ENCODE measurements around the gene NUSAP1. TPM values are rescaled to one million over a fixed set of nuclear protein-coding genes. Genes with fewer than 3 reads are reported as not detected.
"Not testable (repeated sequence)": the region's sequence is repeated elsewhere in the genome, so short reads cannot be mapped to it uniquely, and the experiment has no call there.

NUSAP1 gene
- total RNA-seq, 1 donor from 2014 or later = 15.7 TPM

DNA sequence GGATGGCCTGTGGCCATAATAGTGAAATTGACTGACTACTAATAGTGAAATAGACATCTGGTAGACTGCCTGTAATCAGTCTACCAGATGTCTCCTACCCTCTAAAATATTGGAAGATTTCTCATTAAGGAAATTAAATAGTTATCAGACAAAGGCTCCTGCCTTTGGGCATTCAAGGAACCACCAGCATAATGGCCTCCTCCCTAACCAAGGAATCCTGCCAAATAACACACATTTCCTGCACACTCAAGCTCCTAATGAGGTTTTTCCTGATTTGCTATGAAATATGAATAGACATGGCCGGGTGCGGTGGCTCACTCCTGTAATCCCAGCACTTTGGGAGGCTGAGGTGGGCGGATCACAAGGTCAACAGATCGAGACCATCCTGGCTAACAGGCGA, 14.6 kb downstream of the NUSAP1 start:
- H3K36me3 Mint-ChIP-seq (ENCODE audit: low read depth) = peaks cover 2% of the 10 kb centered on the region
- no peaks in the 10 kb centered on the region for H3K9me3 Mint-ChIP-seq (ENCODE audit: low read depth)
- no peak overlapping the region for H3K4me3 Mint-ChIP-seq (ENCODE audit: unreplicated experiment)

DNA sequence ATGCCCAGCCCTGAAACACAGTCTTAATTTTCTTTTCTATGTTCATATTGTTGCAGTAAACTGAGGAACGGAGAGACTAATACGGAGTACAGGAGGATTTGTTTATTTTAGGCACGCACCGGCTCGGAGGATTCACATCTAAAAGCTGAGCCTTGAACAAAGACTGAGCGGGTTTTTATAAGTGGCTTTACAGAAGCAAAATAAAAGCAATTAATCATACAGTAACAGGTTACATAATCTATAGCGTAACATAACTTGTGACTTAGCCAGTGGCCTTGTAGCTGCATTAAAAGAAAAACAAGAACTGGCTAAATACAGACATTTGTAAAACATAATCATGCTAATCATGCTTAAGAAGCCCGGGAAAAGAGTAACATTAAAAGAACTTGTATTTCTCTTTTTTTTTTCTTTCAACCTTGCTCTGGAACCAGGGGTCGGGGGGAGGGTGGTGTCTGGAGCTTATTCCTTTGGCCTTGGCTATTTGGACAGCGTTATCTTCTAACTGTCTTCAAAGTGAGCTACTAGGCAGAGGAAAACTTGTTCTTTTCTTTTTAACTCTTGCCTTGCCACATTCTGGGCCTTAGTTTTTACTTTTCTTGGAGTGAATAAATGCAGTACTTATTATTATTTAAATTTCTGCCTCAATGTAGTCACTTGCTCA, 17.5 kb downstream of the NUSAP1 start:
- Mint-ChIP-seq H3K4me3 (ENCODE audit: unreplicated experiment) (no peak overlapping the region), H3K4me1 (ENCODE audit: low read depth) (no peaks in the 10 kb centered on the region), H3K27ac (ENCODE audit: unreplicated experiment) (no peak overlapping the region), H3K36me3 (ENCODE audit: low read depth) (peaks cover 2% of the 10 kb centered on the region), H3K27me3 (ENCODE audit: low read depth) (no peaks in the 10 kb centered on the region), H3K9me3 (ENCODE audit: low read depth) (no peaks in the 10 kb centered on the region)
- TF ChIP-seq, protein P1, sequence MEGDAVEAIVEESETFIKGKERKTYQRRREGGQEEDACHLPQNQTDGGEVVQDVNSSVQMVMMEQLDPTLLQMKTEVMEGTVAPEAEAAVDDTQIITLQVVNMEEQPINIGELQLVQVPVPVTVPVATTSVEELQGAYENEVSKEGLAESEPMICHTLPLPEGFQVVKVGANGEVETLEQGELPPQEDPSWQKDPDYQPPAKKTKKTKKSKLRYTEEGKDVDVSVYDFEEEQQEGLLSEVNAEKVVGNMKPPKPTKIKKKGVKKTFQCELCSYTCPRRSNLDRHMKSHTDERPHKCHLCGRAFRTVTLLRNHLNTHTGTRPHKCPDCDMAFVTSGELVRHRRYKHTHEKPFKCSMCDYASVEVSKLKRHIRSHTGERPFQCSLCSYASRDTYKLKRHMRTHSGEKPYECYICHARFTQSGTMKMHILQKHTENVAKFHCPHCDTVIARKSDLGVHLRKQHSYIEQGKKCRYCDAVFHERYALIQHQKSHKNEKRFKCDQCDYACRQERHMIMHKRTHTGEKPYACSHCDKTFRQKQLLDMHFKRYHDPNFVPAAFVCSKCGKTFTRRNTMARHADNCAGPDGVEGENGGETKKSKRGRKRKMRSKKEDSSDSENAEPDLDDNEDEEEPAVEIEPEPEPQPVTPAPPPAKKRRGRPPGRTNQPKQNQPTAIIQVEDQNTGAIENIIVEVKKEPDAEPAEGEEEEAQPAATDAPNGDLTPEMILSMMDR (IDR thresholded peaks at IDR 0.05) = no peak
- DNase-seq (ENCODE audit: low spot score) = no peak

More for the DNA sequence above, 14.6 kb downstream of the NUSAP1 start:
- TF ChIP-seq, protein P1 (IDR thresholded peaks at IDR 0.05) = no peak
- no peaks in the 10 kb centered on the region for H3K27me3 Mint-ChIP-seq (ENCODE audit: low read depth)
- H3K4me1 Mint-ChIP-seq (ENCODE audit: low read depth) = no peaks in the 10 kb centered on the region
- no peak for DNase-seq (ENCODE audit: low spot score)
- no peak overlapping the region for H3K27ac Mint-ChIP-seq (ENCODE audit: unreplicated experiment)

DNA sequence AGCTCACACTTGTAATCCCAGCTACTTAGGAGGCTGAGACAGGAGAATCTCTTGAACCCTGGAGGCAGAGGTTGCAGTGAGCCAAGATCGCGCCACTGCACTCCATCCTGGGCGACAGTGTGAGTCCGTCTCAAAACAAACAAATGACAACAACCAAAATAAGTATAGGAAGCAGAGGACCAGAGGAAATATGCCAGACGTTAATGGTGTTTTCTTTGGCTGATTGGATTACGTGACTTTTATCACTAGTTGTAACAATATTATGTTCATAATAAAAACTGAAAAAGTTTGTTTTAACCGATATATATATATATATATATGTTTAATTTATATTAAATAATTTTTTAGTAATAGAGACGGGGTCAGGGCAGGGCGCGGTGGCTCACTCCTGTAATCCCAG, 21.7 kb downstream of the NUSAP1 start:
- Mint-ChIP-seq H3K36me3 (ENCODE audit: low read depth) (no peaks in the 10 kb centered on the region), H3K27ac (ENCODE audit: unreplicated experiment) (no peak overlapping the region)
- DNase-seq (ENCODE audit: low spot score) = no peak

DNA sequence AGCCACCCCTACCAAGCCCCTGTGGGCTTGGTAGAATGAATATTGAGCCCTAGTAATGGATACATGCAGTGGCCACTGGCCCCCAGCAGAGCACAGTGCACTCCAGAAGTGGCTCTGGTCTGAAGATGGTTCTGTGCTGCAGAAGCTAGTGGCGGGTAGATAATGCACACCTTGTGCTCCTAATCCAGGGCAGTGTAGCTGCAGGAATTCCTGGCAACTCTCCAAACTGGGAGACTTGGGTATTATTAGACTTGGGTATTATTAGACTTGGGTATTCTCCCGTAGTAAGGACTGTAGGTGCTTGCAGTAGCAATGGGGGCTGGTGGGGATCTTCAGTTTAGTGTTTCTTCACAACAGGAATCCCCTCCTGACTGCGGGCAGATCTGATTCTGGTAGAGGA, 34.7 kb downstream of the NUSAP1 start:
- Mint-ChIP-seq H3K27ac (ENCODE audit: unreplicated experiment) (no peak overlapping the region), H3K36me3 (ENCODE audit: low read depth) (no peaks in the 10 kb centered on the region), H3K4me1 (ENCODE audit: low read depth) (no peaks in the 10 kb centered on the region), H3K27me3 (ENCODE audit: low read depth) (no peaks in the 10 kb centered on the region), H3K9me3 (ENCODE audit: low read depth) (no peaks in the 10 kb centered on the region), H3K4me3 (ENCODE audit: unreplicated experiment) (no peak overlapping the region)
- TF ChIP-seq, protein P1 (IDR thresholded peaks at IDR 0.05) = no peak
- no peak for DNase-seq (ENCODE audit: low spot score)

More for the DNA sequence above, 21.7 kb downstream of the NUSAP1 start:
- H3K4me1 Mint-ChIP-seq (ENCODE audit: low read depth) = no peaks in the 10 kb centered on the region
- no peak overlapping the region for H3K4me3 Mint-ChIP-seq (ENCODE audit: unreplicated experiment)
- H3K27me3 Mint-ChIP-seq (ENCODE audit: low read depth) = no peaks in the 10 kb centered on the region
- TF ChIP-seq, protein P1 (IDR thresholded peaks at IDR 0.05) = no peak
- H3K9me3 Mint-ChIP-seq (ENCODE audit: low read depth) = no peaks in the 10 kb centered on the region

DNA sequence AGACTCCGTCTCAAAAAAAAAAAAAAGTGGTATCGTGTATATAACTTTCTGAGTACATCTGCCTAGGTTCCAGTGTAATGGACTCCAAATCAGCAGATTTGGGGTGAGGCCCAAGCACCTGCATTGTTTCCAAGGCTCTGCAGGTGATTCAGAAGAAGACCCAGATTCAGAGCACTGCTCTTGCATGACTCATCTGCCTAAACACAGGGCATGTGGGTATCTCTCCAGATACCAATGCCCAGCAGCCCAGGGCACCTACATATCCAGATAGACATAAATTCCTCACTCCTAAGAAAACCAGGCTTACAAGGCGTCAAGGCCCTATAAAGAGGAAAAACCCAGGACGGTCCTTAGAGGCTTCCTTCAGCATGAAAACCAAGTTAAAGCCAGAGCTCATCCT, 45.3 kb downstream of the NUSAP1 start:
- H3K4me1 Mint-ChIP-seq (ENCODE audit: low read depth) = no peaks in the 10 kb centered on the region
- no peak overlapping the region for H3K4me3 Mint-ChIP-seq (ENCODE audit: unreplicated experiment)
- no peak overlapping the region for H3K27ac Mint-ChIP-seq (ENCODE audit: unreplicated experiment)
- no peaks in the 10 kb centered on the region for H3K36me3 Mint-ChIP-seq (ENCODE audit: low read depth)
- no peaks in the 10 kb centered on the region for H3K27me3 Mint-ChIP-seq (ENCODE audit: low read depth)
- TF ChIP-seq, protein P1 (IDR thresholded peaks at IDR 0.05) = no peak
- no peaks in the 10 kb centered on the region for H3K9me3 Mint-ChIP-seq (ENCODE audit: low read depth)
- DNase-seq (ENCODE audit: low spot score) = no peak

DNA sequence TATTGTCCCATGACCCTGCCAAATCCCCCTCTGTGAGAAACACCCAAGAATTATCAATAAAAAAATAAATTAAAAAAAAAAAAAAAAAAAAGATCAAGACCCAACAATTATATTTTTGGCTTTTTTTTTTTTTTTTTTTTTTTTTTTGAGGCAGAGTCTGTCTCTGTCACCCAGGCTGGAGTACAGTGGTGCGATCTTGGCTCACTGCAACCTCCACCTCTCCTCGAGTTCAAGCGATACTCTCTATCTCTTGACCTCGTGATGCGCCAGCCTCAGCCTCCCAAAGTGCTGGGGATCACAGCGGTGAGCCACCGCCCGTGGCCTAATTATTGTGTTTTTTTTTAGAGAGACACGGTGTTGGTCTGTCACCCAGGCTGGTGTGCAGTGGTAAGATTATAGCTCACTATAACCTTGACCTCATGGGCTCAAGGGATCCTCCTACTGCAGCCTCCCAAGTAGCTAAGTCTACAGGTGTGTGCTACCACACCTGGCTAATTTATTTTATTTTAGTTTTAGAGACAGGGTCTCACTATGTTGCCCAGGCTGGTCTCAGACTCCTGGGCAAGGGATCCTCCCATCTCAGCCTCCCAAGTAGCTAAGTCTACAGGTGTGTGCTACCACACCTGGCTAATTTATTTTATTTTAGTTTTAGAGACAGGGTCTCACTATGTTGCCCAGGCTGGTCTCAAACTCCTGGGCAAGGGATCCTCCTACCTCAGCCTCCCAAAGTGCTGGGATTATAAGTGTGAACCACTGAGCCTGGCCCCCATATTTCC, 51.5 kb downstream of the NUSAP1 start:
- not testable (repeated sequence) for DNase-seq (ENCODE audit: low spot score)

More for the DNA sequence above, 51.5 kb downstream of the NUSAP1 start:
- not testable (repeated sequence) for H3K27me3 Mint-ChIP-seq (ENCODE audit: low read depth); H3K9me3 Mint-ChIP-seq (ENCODE audit: low read depth); H3K36me3 Mint-ChIP-seq (ENCODE audit: low read depth); H3K4me1 Mint-ChIP-seq (ENCODE audit: low read depth); H3K27ac Mint-ChIP-seq (ENCODE audit: unreplicated experiment); H3K4me3 Mint-ChIP-seq (ENCODE audit: unreplicated experiment)
